AG08395 (cell line): ENCODE data around the gene VTI1A.
A peak's percentile ranks its signal among the peaks of the same experiment; 100 is the strongest.

ENCODE experiments used
- DNase-seq: peaks from one replicate; pipeline ENCODE4 v3.0.0; 2012; ENCODE audit warnings: mixed read lengths, low spot score

The VTI1A gene

GRCh38 chr10:112811741-112812551 is 364.9 kb downstream of the VTI1A start:
- peak; percentile 93 for DNase-seq

- no peak for DNase-seq
These were observed 365.6 kb downstream of the VTI1A start for GRCh38 chr10:112812586-112812985.

GRCh38 chr10:112813866-112814591 is 367.0 kb downstream of the VTI1A start:
- no peak for DNase-seq

GRCh38 chr10:112815269-112816032 is 368.4 kb downstream of the VTI1A start:
- peak; percentile 72 for DNase-seq

- DNase-seq, result no peak
These were observed 369.0 kb downstream of the VTI1A start for GRCh38 chr10:112816033-112816430.

- no peak for DNase-seq
These were observed 369.9 kb downstream of the VTI1A start for GRCh38 chr10:112816891-112817290.

GRCh38 chr10:112817981-112818777 is 371.2 kb downstream of the VTI1A start:
- DNase-seq, result no peak

GRCh38 chr10:112819231-112819630 is 372.2 kb downstream of the VTI1A start:
- DNase-seq, result no peak

- DNase-seq, result no peak
These were observed 373.3 kb downstream of the VTI1A start for GRCh38 chr10:112820320-112820719.

GRCh38 chr10:112821038-112821437 is 374.0 kb downstream of the VTI1A start:
- DNase-seq, result no peak

GRCh38 chr10:112821663-112822062 is 374.6 kb downstream of the VTI1A start:
- DNase-seq, result no peak

GRCh38 chr10:112823007-112823406 is 376.0 kb downstream of the VTI1A start:
- no peak for DNase-seq

- no peak for DNase-seq
These were observed 376.6 kb downstream of the VTI1A start for GRCh38 chr10:112823604-112824003.

GRCh38 chr10:112826018-112826697 is 379.1 kb downstream of the VTI1A start:
- DNase-seq, result no peak

- no peak for DNase-seq
These were observed 380.1 kb downstream of the VTI1A start for GRCh38 chr10:112827086-112827485.

GRCh38 chr10:112827951-112828350 is 380.9 kb downstream of the VTI1A start:
- DNase-seq, result no peak

- no peak for DNase-seq
These were observed 384.8 kb downstream of the VTI1A start for GRCh38 chr10:112831859-112832258.

GRCh38 chr10:112832361-112832878 is 385.4 kb downstream of the VTI1A start:
- DNase-seq, result peak; percentile 18

GRCh38 chr10:112832959-112833358 is 385.9 kb downstream of the VTI1A start:
- no peak for DNase-seq

- DNase-seq, result no peak
These were observed 387.8 kb downstream of the VTI1A start for GRCh38 chr10:112834751-112835181.

- no peak for DNase-seq
These were observed 388.3 kb downstream of the VTI1A start for GRCh38 chr10:112835217-112835715.
